NCI-H526 (cell line): Measurements from ENCODE around the gene TTC16.
A peak's percentile ranks its signal among the peaks of the same experiment; 100 is the strongest.
"Not testable (repeated sequence)": the region's sequence is repeated elsewhere in the genome, so short reads cannot be mapped to it uniquely, and the experiment has no call there.

Experiments
- DNase-seq, 2 experiments: peaks; one replicate each; lab custom pipeline; 2025; lab: John Stamatoyannopoulos, UW

The TTC16 gene

DNA sequence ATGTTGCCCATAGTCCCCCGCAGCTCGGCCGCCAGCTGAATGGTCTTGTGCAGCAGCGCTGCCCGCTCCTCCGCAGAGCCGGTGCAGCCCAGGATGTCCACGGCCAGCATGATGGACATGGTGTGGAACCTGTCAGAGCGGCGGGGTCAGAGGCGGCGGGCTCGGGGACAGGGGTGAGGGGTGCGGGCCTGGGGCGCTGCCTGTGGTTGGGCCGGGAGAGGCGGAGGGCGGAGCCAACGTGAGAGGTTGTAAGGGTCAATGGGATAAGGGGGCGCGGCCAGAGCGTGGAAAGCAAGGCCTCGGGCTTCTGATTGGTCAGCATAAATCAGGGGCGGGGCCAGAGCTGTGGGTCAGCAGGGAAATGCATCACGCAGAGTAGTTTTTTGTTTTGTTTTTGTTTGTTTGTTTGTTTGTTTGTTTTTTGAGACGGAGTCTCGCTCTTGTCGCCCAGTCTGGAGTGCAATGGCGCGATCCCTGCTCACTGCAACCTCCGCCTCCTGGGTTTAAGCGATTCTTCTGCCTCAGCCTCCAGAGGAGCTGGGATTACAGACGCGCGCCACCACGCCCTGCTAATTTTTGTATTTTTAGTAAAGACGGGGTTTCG lies 26.1 kb downstream of the TTC16 start:
- peak; percentile 17 to 65 for DNase-seq

DNA sequence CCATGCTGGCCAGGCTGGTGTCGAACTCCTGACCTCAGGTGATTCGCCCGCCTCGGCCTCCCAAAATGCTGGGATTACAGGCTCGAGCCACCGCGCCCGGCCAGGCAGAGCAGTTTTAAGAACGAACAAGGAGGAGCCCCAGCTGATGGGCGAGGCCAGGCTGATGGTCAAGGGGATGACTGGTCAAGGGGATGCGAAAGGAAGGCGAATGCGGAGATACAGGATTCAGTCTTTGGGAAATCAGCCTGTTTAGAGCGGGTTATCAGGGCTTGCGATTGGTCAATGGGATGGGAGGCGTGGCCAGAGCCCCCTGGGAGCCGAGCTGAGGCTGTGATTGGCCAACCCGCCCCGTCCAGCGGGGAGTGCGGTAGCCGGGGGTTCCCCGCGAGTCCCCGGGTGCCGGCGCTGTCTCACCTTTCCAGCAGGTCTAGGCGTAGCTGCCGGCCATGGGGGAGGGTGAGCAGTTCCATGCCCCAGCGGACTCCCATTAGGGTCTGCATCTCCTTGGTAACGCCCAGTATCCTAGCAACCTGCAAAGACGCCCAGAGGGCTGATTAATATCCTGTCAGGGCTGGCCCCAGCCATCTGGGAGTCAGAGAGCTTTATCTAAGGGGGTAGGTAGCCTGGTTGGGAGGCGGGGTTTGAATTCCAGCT lies 26.7 kb downstream of the TTC16 start:
- DNase-seq = peak; percentile 78 to 83

DNA sequence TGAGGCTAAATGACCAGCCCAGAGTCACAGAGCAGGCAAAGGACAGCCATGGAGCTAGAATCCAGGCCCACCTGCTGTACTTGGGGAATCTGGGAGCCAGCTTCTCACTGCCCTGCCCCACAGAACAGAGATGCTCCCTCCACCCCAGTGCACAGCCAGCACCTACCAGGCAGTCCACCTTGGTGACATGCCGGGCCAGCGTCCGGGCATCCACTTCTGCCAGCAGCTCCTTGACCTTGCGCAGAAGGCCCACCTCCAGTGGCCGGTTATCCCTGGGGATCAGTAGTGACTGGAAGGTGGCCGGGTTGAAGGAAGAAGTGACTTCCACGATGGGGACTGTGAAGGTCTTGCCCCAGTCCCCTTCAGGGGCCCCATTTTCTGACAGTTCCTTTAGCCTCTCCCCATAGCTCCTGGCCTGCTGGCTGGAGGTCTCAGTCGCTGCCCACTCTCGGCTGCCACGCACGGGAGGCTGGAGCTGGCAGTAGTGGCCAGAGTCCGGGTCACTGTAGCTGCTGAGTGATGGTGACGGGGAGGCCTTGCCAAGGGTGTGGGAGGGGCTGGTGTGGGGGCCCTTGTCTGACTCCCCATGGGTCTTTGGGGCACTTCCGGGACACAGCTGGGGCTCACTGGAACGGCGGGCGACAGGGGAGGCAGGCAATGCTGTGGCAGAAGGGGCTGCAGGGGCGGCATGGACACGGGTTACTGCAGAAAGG lies 28.7 kb downstream of the TTC16 start:
- DNase-seq = no peak

DNA sequence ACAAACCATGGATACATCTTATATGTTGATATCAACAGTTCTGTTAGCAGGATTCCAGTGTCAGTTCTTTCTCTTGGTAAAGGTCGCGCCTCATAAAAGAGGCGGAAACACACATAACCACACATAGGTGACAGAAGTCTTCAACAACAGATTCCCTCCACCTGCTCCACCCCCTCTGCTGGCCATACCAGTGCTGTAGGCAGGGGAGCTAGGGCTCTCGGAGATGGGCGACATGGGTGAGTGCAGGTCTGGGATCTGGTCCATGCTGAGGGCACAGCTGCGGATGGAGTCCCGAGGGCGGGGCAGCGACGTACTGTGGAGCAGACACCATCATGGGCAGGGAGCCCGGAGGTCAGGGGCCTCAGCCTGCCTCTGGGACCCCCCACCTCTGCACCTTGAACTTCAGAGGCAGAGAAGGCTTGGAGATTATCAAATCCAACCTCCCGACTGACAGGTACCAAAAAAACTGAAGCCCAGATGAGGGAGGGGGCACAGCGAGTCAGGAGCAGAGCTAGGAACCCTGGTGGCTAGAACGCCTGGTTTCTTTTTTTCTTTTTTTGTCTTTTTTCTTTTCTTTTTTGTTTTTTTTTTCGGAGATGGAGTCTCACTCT lies 31.2 kb downstream of the TTC16 start:
- no peak for DNase-seq

DNA sequence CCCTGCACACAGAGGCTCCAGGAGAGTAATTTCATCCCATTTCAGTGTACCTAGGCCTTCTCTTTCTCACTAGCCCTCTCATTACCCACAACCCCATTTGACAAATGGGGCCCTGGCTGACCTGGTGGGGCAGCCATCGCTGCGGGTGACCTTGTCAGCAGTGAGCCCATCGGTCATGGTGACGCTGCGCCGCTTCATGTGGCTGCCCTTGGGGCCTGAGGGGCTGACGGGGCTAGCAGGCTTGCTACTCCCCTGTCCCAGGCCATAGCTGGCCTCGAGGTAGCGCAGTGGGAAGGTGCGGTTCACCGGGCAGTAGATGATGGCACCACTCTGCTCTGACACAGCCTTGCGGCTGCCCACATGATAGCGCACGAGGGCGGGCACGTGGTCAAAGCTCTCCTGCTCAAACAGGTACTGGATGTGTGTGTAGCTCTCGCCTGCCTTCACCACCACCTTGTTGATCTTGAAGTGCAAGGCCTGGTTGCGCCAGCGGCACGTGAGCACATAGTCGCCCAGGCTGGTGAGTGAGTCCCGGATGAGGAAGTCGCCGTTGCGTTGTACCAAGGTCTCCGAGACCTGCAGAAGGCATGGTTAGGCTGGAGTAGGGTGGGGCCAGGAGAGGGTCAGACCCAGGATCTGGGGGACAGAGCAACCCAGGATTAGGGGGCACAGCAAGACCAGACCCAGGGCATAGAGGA lies 33.4 kb downstream of the TTC16 start:
- no peak for DNase-seq

DNA sequence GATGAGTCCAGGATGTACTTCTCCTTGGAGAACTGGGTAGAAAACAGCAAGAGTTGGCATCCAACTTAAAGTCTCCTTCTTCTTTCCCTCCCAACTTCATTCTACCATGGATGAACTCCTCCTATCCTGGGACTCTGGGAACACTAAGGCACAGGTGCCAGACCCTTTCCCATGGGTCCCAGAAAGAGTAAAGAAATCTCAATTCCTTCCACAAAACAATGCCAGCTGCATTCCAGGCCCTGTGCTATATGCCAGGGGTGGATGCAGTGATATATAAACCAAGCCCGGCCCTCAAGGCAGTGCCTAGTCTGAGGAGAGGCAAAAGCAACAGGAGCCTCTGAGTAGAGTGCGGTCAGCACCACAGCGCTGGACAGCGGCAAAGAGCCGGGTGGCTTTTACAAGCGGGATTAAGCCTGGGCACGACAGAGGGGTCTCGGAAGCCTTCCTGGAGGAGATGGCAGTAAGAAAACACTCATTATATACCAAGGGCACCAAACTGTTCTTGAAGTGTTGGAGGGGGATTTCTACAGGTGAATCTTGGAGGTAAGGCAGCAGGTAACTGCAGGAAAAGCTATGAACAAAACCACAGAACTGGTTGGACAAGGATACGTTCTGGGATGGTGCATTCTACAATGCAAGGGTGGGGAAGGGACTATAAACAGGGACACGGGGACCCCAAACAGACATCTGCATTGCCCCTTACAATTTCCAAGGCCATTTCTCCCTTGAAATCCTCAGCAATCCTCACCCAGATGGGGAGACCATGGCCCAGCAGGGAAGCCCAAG lies 35.6 kb downstream of the TTC16 start:
- DNase-seq = no peak

DNA sequence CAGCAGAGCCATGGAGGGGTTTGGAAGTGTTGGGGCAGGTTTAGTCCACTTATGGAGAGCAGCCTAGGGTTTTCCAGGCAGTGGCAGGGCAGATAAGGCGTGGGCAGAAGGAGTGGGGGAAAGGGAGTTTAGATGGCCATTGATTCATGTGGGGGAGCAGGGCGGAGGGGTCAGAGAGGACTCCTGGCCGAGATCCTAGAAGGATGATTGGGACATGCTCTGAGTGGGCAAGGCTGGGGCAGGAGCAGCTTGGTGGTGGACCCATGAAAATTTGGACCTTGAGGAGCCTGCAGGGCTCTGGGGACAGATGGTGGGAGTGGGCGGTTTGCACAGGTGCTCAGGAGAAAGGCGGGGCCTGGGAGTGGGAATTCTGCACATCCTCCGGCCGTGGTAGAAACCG lies 37.3 kb downstream of the TTC16 start:
- no peak for DNase-seq

DNA sequence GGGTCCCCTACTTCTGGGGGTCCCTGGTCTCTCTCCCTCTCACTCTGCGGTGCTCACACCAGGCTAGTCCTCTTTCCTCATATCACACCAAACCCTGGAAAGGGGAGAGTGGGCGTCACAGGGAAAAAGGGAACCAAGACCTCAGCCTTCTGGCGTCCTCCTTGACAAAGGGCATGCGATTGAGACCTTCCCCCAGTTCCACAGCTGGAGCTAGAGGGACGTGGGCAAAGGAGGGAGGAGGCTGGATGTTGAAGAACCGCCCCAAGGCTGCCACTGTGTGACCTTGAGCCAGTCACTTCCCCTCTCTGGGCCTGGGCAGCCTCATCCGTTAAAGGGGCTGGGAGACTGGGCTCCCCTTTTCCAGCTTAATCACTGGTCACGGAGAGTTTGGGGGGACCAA lies 37.7 kb downstream of the TTC16 start:
- DNase-seq = no peak

DNA sequence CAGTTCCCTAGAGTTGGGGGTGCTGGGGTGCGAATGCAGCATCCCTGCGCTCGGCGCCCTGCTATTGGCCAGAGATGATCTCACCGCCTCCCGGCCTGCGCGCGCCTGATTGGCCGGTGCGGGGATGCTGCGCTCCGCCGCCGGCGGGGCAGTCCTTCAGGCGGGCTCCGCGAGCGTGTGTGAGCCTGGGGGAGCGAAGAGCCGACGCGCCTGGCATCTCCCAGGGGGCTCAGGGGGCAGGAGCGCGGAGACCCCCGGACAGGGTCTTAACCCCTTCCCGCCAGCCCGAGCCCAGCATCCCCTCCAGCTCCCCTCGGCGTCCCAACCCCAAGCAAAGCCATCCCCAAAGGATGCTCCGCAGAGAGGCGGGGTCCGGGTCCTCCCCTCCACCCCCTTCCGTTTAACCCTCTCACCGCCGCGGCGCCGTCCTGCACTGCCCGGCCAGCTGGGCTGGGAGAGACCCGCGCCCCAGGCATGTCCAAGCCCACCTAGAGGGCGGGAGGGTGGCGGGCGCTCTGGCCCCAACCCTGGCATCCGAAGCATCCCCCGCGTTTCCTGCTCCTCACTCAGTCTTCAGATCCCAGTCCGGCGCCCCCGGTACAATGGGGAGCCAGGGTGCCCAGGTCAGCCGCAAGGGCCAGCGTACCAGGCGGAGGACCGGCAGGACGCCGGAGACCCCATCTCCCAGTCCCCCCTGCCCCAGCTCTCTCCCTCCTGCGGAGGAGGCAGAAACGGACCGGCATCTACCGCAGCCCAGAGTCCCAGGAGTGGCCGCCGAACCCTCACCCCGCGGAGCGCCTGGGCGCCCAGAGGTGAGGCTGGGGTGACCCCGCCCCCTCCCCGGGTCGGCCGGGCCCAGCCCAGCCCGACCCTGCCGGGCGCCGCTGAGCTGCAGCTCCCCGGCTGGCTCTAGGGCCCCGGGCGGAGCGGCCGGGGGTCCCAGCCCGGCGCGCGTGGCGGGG lies 38.5 kb downstream of the TTC16 start:
- DNase-seq = peak in 1 of 2 experiments; percentile 34

DNA sequence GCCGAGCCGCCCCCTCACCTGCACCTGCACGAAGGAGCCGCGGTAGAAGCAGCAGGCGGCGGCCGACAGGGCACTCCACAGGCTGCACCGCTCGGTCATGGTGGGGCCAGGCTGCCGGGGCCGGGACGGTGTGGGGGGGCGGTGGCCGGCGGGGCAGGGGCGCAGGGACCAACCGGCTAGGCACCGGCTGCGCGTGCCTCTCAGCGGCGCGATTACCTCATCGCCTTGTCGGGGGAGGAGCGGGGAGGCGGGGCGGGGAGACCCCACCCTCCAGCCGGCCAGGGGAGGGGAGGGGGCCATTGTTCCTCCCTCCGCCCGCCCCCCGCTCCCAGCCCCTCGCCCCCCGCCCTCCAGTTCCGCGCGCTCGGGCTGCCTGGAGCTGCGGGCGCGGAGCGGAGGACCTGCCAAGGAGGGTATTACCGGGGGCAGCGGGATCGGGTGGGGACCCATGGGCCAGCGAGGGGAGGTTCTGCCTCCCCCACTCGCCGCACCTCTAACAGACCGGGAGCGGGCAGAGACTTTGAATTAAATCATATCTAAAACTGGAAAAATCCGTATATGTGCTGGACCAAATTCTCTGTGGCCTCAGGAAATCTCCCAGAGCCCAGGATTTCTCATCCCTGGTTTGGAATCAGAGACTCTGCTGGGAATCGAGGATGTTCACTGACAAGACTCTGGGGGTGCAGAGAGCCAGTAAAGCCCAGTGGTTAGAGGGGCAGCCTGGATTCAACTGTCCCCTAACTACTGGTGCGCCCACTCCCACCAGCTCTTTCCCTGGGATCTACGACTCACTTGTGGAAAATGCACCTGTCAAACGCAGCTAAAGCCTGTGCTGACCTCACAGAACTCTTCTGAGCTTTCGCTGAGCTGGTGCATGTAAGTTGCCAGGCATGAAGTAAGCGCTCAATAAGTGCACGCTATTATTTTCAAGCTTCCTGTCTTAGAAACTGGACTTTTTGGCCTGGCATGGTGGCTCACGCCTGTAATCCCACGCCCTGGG lies 39.5 kb downstream of the TTC16 start:
- DNase-seq = no peak

DNA sequence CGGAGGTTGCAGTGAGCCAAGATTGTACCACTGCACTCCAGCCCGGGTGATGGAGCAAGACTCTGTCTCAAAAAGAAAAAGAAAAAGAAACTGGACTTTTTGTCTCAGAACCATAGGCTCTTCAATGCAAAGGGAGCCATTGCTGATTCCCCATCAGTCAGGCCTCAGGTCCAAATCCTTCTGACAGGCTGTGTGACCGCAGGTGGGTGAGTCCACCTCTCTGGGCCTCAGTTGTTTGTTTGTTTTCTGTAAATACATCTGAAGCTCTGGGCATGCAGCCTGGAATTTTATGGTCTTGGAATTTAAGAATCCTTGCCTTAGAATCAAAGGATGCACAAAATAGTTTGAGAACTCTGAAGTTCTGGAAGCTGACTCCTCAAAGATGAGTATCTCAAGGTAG lies 40.4 kb downstream of the TTC16 start:
- no peak for DNase-seq

DNA sequence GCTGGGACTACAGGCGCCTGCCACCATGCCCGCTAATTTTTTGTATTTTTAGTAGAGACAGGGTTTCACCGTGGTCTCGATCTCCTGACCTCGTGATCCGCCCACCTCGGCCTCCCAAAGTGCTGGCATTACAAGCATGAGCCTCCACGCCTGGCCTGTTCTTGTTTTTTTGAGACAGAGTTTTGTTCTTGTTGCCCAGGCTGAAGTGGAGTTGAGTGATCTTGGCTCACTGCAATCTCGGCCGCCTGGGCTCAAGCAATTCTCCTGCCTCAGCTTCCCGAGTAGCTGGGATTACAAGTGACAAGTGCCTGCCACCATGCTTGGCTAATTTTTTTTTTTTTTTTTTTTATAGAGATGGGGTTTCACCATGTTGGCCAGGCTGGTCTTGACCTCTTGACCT lies 40.9 kb downstream of the TTC16 start:
- not testable (repeated sequence) for DNase-seq

DNA sequence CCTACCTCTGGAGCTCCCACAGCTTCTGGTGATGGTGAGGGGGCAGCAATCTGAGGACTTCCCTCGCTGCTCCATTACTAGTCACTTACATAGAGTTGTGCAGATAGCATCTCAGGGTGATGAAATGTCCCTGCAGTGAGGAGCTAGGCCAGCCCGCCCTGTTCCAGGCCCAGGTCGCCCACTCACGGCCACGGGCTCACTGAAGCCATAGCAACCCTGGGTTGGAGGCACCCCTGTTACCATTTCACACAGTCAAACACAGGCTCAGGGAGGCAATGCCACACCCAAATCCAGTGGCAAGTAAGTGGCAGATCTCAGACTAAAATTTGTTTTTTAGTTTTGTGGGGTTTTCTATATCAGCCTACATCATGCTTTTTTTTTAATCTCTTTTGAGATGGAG lies 43.0 kb downstream of the TTC16 start:
- DNase-seq = no peak

DNA sequence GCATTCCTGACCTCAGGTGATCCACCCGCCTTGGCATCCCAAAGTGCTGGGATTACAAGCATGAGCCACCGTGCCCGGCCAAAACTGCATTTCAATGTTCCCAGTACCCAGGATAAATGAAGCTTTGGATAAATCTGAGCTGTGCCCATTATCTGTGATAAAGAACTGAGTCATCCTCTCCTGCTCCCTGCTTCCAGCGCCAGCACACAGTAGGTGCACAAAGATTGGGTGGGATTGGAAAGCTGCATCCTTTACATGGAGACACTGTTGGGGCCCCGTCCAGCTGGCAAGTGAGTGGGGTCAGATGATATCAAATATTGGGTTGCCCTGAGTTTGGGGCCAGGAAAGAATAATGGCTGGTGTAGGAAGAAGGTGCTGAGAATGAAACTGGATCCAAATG lies 45.2 kb downstream of the TTC16 start:
- DNase-seq = no peak

DNA sequence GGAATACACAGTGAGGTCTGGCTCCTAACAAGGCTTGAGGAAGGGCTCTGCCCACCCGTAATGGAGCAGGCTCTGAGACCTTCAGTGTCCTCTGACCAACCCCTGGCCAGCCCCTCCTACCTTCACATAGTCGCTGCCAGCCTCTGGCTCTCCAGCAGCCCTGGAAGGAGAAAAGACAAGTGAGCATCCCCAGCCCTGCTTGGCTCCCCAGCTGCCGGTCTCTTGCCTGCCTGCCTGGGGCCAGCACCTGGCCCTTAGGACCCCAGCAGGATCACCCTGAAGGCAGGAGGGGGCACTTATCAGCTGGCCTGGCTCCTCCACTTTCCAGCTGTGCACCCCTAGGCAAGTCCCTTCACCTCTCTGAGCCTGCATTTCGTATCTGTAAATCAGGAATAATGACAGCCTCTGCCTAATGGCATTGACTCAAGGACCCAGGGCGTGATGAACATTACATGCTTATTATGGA lies 45.6 kb downstream of the TTC16 start:
- DNase-seq = no peak

DNA sequence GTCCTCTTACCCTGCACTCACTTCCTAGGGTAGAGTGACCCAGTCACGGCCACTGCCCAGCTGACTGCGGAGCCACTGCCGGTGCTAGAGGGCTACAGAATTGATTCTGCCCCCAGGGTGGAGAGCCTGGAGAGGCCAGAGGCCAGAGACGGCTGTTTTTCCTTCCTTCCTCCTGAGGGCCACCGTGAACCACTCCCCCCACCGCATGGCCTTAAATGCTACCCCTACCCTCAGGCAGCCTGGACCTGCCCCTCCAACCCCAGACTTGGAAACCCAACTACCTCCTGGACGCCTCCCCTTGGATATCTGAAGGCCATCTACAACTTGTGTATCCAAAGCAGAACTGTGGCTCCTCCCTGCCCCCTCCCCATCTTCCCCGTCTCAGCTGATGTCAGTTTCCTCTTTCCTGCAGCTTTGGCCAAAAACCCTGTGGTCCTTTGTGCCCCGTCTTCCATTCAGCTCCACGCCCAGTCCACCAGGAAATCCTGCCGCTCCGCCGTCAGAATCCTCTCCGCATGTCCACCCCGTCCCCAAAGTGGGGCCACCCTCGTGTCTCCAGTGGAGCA lies 46.3 kb downstream of the TTC16 start:
- no peak for DNase-seq

DNA sequence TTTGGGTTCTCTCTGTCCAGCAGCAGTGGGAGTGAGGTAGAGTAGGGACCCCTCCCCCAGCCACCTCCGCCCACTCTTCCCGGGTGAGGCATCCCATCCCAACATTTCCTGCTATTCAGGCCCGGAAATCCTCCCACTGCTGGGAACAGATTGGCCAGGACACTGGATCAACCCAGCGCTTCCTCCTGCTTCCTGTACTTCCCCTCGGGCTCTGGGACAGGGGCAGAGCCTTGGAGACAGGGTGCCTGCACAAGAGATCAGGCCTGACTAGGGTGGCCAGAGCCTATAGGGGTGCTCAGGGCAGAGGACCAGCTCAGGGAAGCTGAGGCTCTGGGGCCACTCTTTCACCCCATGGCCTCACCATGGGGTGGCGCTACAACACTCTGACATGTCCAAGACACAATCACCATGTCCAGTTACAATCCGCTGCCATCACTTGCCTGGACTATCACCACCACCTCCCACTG lies 48.1 kb downstream of the TTC16 start:
- no peak for DNase-seq

DNA sequence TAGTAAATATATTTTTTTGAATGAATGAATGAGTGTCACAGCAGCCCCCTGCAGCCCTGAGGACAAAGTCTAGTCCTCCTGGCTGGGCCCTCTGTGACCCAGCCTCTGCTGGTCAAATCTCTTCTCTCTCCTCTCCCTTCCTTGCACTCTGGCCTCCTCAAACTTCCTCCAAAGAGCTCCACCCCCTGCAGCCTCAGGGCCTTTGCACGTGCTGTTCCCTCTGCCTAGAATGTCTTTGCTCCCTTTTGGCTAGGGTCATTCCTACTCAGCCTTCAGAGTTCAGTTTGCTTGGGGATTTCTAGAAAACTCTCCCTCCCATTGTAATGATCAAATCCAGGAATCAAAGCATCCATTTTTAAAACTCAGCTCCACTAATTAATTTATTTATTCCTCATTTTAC lies 49.5 kb downstream of the TTC16 start:
- DNase-seq = no peak

DNA sequence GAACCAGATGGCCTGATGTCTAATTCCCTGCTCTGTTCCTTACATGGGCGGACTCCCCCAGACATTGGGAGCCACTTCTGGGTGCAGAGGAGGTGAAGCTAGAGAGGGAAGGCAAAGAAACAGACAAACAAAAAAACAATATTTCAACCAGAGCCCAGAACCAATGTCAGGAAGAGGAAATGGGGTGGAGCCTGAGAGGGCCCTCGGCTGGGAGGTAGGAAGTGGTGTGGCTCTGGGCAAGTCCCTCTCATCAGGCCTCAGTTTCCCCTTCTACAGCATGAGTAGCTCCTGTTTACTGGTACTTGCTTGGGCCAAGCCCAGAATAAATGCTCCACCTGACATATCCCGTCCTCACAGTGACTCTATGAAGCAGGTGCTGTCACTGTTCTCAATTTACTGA lies 51.5 kb downstream of the TTC16 start:
- DNase-seq = no peak
